Activated B cell treated with CpG ODN at 0.5 μM for 24 hours (primary cell): ENCODE results near the gene FHIT. TPM values are rescaled to one million over a fixed set of nuclear protein-coding genes. Genes with fewer than 3 reads are reported as not detected.

Experiments
- ATAC-seq: fragments of 200-7000 bp; cut with Tn5 transposase; one replicate; pipeline ENCODE4 v1.10.0; 2021; ENCODE audit warnings: low read depth, mild to moderate bottlenecking, moderate library complexity
- CTCF ChIA-PET: fragments of 350-600 bp; sonication (Branson Sonifier 250); formaldehyde crosslinking; loops from one replicate; lab custom pipeline; 2021; ENCODE audit warnings: antibody characterized with exemption; lab: Charles Lee
- POLR2A ChIA-PET: fragments of 350-600 bp; sonication (Branson Sonifier 250); formaldehyde crosslinking; loops from one replicate; lab custom pipeline; 2021; ENCODE audit warnings: antibody characterized with exemption; lab: Charles Lee
- DNase-seq: peaks from one replicate; pipeline ENCODE4 v3.0.0; 2022
- H3K27ac Mint-ChIP-seq: one replicate; pipeline ENCODE4 v1.8.0; 2020; ENCODE audit warnings: mixed read lengths
- H3K27me3 Mint-ChIP-seq: one replicate; pipeline ENCODE4 v1.8.0; 2021; ENCODE audit warnings: mixed read lengths
- H3K36me3 Mint-ChIP-seq: one replicate; pipeline ENCODE4 v1.8.0; 2021; ENCODE audit warnings: low read depth, mixed read lengths
- H3K4me1 Mint-ChIP-seq: one replicate; pipeline ENCODE4 v1.8.0; 2021; ENCODE audit warnings: mixed read lengths
- H3K4me3 Mint-ChIP-seq: one replicate; pipeline ENCODE4 v1.8.0; 2020; ENCODE audit warnings: mild to moderate bottlenecking, mixed read lengths
- H3K9me3 Mint-ChIP-seq: one replicate; pipeline ENCODE4 v1.8.0; 2020; ENCODE audit warnings: mixed read lengths
- intact Hi-C: fragments of 100-400 bp; cut with micrococcal nuclease; formaldehyde crosslinking; loops from one replicate; pipeline ENCODE4 v1.15.1; 2024
- total RNA-seq: library from RNA; stranded (reverse); gene quantifications from 2 replicates; pipeline ENCODE4 v1.2.3, GENCODE V29; 2022
- TF ChIP-seq, protein P1 (sequence below): fragments of 200-600 bp; IDR thresholded peaks from one replicate; pipeline ENCODE4 v1.8.0; 2022; ENCODE audit warnings: antibody characterized with exemption, mild to moderate bottlenecking

FHIT gene
- total RNA-seq, 1 donor from 2014 or later: 5.5 TPM

DNA sequence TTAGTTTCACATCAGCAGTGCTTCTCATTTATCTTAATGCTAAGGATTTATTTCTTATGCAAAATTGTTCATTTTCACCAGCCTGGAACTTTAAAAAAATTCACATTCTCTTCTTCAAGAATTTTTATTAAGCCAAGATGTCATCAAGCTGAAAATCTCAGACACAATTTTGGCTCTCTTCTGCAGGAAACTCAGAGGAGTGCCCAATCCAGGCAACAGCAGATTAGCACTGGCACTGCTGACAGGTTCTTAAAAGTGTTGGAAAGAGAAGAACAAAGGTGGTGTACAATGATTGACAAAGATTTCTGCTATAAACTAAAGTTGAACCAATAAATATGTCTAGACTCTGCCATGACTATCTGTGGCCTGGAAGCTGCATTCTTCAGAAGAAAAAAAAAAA lies 479.5 kb downstream of the FHIT start:
- H3K27ac Mint-ChIP-seq: no peak overlapping the region
- TF ChIP-seq, protein P1, sequence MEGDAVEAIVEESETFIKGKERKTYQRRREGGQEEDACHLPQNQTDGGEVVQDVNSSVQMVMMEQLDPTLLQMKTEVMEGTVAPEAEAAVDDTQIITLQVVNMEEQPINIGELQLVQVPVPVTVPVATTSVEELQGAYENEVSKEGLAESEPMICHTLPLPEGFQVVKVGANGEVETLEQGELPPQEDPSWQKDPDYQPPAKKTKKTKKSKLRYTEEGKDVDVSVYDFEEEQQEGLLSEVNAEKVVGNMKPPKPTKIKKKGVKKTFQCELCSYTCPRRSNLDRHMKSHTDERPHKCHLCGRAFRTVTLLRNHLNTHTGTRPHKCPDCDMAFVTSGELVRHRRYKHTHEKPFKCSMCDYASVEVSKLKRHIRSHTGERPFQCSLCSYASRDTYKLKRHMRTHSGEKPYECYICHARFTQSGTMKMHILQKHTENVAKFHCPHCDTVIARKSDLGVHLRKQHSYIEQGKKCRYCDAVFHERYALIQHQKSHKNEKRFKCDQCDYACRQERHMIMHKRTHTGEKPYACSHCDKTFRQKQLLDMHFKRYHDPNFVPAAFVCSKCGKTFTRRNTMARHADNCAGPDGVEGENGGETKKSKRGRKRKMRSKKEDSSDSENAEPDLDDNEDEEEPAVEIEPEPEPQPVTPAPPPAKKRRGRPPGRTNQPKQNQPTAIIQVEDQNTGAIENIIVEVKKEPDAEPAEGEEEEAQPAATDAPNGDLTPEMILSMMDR: no peak
- ChIA-PET CTCF (no interaction called here), POLR2A (no interaction called here)
- no peaks in the 10 kb centered on the region for H3K36me3 Mint-ChIP-seq
- H3K4me1 Mint-ChIP-seq: no peaks in the 10 kb centered on the region
- no peak for ATAC-seq
- H3K27me3 Mint-ChIP-seq: no peaks in the 10 kb centered on the region
- H3K9me3 Mint-ChIP-seq: no peaks in the 10 kb centered on the region
- DNase-seq: no peak
- intact Hi-C loops: no loop called here
- no peak overlapping the region for H3K4me3 Mint-ChIP-seq

DNA sequence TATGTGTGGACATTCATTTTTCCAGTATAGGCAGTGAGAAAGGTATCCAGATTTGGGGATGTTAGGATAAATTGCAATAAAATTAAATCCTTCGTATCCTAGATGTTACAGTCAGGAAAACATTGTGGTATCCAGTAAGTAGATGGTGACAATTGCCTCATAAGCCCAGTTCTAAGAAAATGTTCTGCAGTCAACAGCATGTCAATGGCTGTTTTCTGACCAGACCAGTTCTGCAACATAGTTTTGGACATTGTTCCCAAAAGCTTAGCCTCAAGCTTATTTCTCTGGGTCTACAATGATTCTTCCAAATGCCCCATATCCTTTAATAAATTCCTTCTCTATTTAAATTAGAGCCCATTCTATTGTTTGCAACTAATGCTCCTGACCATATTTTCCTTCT lies 480.7 kb downstream of the FHIT start:
- Mint-ChIP-seq H3K27ac (no peak overlapping the region), H3K9me3 (no peaks in the 10 kb centered on the region), H3K4me3 (no peak overlapping the region), H3K36me3 (no peaks in the 10 kb centered on the region), H3K27me3 (no peaks in the 10 kb centered on the region), H3K4me1 (no peaks in the 10 kb centered on the region)
- POLR2A ChIA-PET: no interaction called here
- CTCF ChIA-PET: no interaction called here
- intact Hi-C loops: no loop called here
- ATAC-seq: no peak
- no peak for DNase-seq
- TF ChIP-seq, protein P1: no peak

DNA sequence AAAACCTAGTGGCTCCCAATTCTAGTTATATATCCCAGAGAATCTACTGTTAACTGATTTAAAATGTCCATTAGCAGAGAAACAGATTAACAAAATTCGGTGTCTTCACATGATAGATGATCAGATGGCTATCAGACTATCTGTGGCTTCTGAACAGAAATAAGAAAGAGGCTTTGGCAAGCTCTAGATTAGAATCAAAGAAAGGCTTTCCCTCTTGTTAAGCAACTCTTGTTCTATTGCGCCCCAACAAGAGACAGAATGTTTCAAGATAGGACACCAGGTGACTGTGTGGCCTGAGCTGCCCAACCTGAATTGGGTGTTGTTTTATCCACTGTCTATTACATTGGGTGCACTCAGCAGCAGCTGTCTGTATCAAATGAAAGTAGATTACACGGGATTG lies 483.7 kb downstream of the FHIT start:
- CTCF ChIA-PET: no interaction called here
- ATAC-seq: no peak

DNA sequence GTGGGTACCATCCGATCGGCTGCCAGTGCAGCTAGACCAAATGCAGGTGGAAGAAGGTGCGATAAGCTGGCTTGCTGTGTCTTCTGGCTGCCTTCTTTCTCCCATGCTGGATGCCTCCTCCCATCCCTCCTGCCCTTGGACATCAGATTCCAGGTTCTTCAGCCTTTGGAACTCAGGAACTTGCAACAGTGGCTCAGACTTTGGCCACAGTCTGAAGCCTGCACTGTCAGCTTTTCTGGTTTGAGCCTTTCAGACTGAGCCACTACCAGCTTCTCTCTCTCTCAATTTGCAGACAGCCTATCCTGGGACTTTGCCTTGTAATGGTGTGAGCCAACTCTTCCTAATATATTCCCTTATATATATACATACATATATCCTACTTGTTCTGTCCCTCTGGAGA lies 485.5 kb downstream of the FHIT start:
- no peaks in the 10 kb centered on the region for H3K36me3 Mint-ChIP-seq
- no peaks in the 10 kb centered on the region for H3K9me3 Mint-ChIP-seq
- ChIA-PET CTCF (no interaction called here), POLR2A (no interaction called here)
- no peak overlapping the region for H3K27ac Mint-ChIP-seq
- intact Hi-C loops: no loop called here
- no peak for DNase-seq
- no peaks in the 10 kb centered on the region for H3K4me1 Mint-ChIP-seq
- no peaks in the 10 kb centered on the region for H3K27me3 Mint-ChIP-seq
- no peak for ATAC-seq
- no peak overlapping the region for H3K4me3 Mint-ChIP-seq
- TF ChIP-seq, protein P1: no peak

More for the DNA sequence above, 483.7 kb downstream of the FHIT start:
- POLR2A ChIA-PET: no interaction called here
- Mint-ChIP-seq H3K36me3 (no peaks in the 10 kb centered on the region), H3K27me3 (no peaks in the 10 kb centered on the region), H3K4me3 (no peak overlapping the region), H3K9me3 (no peaks in the 10 kb centered on the region), H3K27ac (no peak overlapping the region), H3K4me1 (no peaks in the 10 kb centered on the region)
- no peak for DNase-seq
- intact Hi-C loops: no loop called here
- TF ChIP-seq, protein P1: no peak

DNA sequence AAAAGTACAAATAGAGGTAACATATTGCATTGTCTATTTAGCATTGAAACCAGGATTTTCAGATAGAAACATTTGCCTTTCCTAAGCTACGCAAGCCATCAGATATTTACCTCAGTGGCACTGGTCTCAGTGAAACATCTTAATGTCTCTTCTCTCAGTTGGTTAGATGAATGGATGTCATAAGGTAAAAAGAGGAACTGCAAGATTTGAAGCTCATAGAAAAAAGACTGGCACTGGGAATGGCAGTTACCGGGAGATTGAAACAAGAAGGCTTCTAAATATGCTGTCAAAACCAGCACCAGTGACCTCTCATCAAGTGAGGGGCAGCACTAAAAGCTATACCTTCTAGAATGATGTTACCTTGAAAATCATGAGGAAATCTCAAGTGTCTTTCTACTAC lies 486.4 kb downstream of the FHIT start:
- Mint-ChIP-seq H3K36me3 (no peaks in the 10 kb centered on the region), H3K4me3 (no peak overlapping the region), H3K9me3 (no peaks in the 10 kb centered on the region), H3K27ac (no peak overlapping the region), H3K27me3 (no peaks in the 10 kb centered on the region), H3K4me1 (peaks cover 1% of the 10 kb centered on the region)
- ChIA-PET POLR2A (no interaction called here), CTCF (no interaction called here)
- TF ChIP-seq, protein P1: no peak
- intact Hi-C loops: no loop called here
- ATAC-seq (no peak), DNase-seq (no peak)
